Caco-2 (cell line): Measurements from ENCODE around the gene DNAH7. TPM values are rescaled to one million over a fixed set of nuclear protein-coding genes. Genes with fewer than 3 reads are reported as not detected.

Experiments
- BruUV-seq: library from RNA; stranded (reverse); fragments of 400-500 nt; replicated peaks from 2 replicates; lab custom pipeline; 2021; lab: Mats Ljungman, UMichigan
- CTCF ChIA-PET: fragments of 300-600 bp; sonication (Branson Sonifier 250); formaldehyde crosslinking; loops from one replicate; lab custom pipeline; 2022; ENCODE audit warnings: antibody characterized with exemption; lab: Charles Lee
- POLR2A ChIA-PET: fragments of 300-600 bp; sonication (Branson Sonifier 250); formaldehyde crosslinking; loops from one replicate; lab custom pipeline; 2022; ENCODE audit warnings: antibody characterized with exemption; lab: Charles Lee
- DNase-seq, 2 experiments: peaks; one replicate each; pipeline versions ENCODE4 v3.0.0 to v3.0.0-alpha.2; 2020 to 2022
- H3K27me3 ChIP-seq: replicated peaks from 2 replicates; pipeline ENCODE4 v1.6.0; 2011; ENCODE audit warnings: low read length; ENCODE audit not compliant: control insufficient read depth, insufficient read depth
- H3K36me3 ChIP-seq: 2 replicates; pipeline ENCODE4 v1.5.1; 2011; ENCODE audit warnings: low read length; ENCODE audit not compliant: control insufficient read depth, insufficient read depth
- H3K4me1 ChIP-seq: fragments of 250-450 bp; sonication (Bioruptor Pico); 2 replicates; pipeline ENCODE4 v1.5.1; 2020; ENCODE audit warnings: mild to moderate bottlenecking
- H3K4me3 ChIP-seq: 2 replicates; pipeline ENCODE4 v1.5.1; 2011; ENCODE audit warnings: low read depth, mild to moderate bottlenecking, control low read depth, low read length
- H3K9me3 ChIP-seq: fragments of 250-450 bp; sonication (Bioruptor Pico); 2 replicates; pipeline ENCODE4 v1.5.1; 2020; ENCODE audit warnings: mild to moderate bottlenecking, moderate library complexity
- H3K27ac Mint-ChIP-seq: one replicate; pipeline ENCODE4 v1.8.0; 2022; ENCODE audit warnings: mixed read lengths; ENCODE audit not compliant: unreplicated experiment
- H3K27me3 Mint-ChIP-seq: one replicate; pipeline ENCODE4 v1.8.0; 2022; ENCODE audit warnings: mixed read lengths; ENCODE audit not compliant: insufficient read depth, unreplicated experiment
- H3K36me3 Mint-ChIP-seq: one replicate; pipeline ENCODE4 v1.8.0; 2022; ENCODE audit warnings: mild to moderate bottlenecking, mixed read lengths; ENCODE audit not compliant: insufficient read depth, unreplicated experiment
- H3K4me1 Mint-ChIP-seq: one replicate; pipeline ENCODE4 v1.8.0; 2022; ENCODE audit warnings: low read depth, mixed read lengths; ENCODE audit not compliant: unreplicated experiment
- H3K4me3 Mint-ChIP-seq: one replicate; pipeline ENCODE4 v1.8.0; 2022; ENCODE audit warnings: mild to moderate bottlenecking, moderate library complexity, mixed read lengths; ENCODE audit not compliant: unreplicated experiment
- H3K9me3 Mint-ChIP-seq: one replicate; pipeline ENCODE4 v1.8.0; 2022; ENCODE audit warnings: mixed read lengths; ENCODE audit not compliant: unreplicated experiment
- CTCF ChIP-seq, 2 experiments: fragments of 200-600 bp in 1 of 2; IDR thresholded peaks; 1 replicate in 1 of 2; 2 replicates in 1 of 2; pipeline versions ENCODE4 v1.5.1 to v1.8.0; 2011 to 2022; ENCODE audit warnings: antibody characterized with exemption in 1 of 2, control low read depth in 1 of 2, inconsistent platforms in 1 of 2, low read depth in 1 of 2, low read length in 1 of 2, mild to moderate bottlenecking in 1 of 2, moderate library complexity in 1 of 2; ENCODE audit not compliant: insufficient read depth in 1 of 2, severe bottlenecking in 1 of 2, unreplicated experiment in 1 of 2
- intact Hi-C: fragments of 100-400 bp; cut with micrococcal nuclease; formaldehyde crosslinking; loops from one replicate; pipeline ENCODE4 v1.10.0; 2022; ENCODE audit not compliant: unreplicated experiment
- total RNA-seq: library from RNA; stranded (reverse); gene quantifications from 2 replicates; pipeline ENCODE4 v1.2.3, GENCODE V29; 2022

DNAH7 gene
- total RNA-seq, 1 experiment from 2014 or later = 0.16 TPM

GRCh38 chr2:196088203-196088602 is 19.6 kb upstream of the DNAH7 start:
- H3K27me3 Mint-ChIP-seq = no peaks in the 10 kb centered on the region
- H3K4me3 Mint-ChIP-seq = no peak overlapping the region
- no peak overlapping the region for H3K27ac Mint-ChIP-seq
- Histone ChIP-seq H3K27me3 (no peaks in the 10 kb centered on the region), H3K9me3 (peaks cover 10% of the 10 kb centered on the region), H3K36me3 (no peaks in the 10 kb centered on the region), H3K4me1 (no peaks in the 10 kb centered on the region), H3K4me3 (no peak overlapping the region)
- peaks cover 30% of the 10 kb centered on the region for H3K9me3 Mint-ChIP-seq
- CTCF ChIA-PET = no interaction called here
- no peaks in the 10 kb centered on the region for H3K36me3 Mint-ChIP-seq
- intact Hi-C loops = no loop called here
- no peaks in the 10 kb centered on the region for H3K4me1 Mint-ChIP-seq
- POLR2A ChIA-PET = no interaction called here
- BruUV-seq = no TSS peak
- no peak for TF ChIP-seq CTCF (IDR thresholded peaks at IDR 0.05; ENCODE audit: insufficient read depth in 1 of 2, low read depth in 1 of 2, low read length in 1 of 2, severe bottlenecking in 1 of 2, unreplicated experiment in 1 of 2)
- DNase-seq = no peak

- no peak overlapping the region for H3K27ac Mint-ChIP-seq
- no peak for DNase-seq
- no peaks in the 10 kb centered on the region for H3K36me3 ChIP-seq
- no peak overlapping the region for H3K4me3 Mint-ChIP-seq
- H3K36me3 Mint-ChIP-seq = no peaks in the 10 kb centered on the region
- no peaks in the 10 kb centered on the region for H3K27me3 ChIP-seq
- no peak for TF ChIP-seq CTCF (IDR thresholded peaks at IDR 0.05; ENCODE audit: insufficient read depth in 1 of 2, low read depth in 1 of 2, low read length in 1 of 2, severe bottlenecking in 1 of 2, unreplicated experiment in 1 of 2)
- no TSS peak for BruUV-seq
- H3K4me1 Mint-ChIP-seq = no peaks in the 10 kb centered on the region
- H3K4me3 ChIP-seq = no peak overlapping the region
- ChIA-PET CTCF (no interaction called here), POLR2A (no interaction called here)
- H3K27me3 Mint-ChIP-seq = no peaks in the 10 kb centered on the region
- intact Hi-C loops = no loop called here
- H3K4me1 ChIP-seq = no peaks in the 10 kb centered on the region
- peaks cover 45% of the 10 kb centered on the region for H3K9me3 Mint-ChIP-seq
- H3K9me3 ChIP-seq = peaks cover 13% of the 10 kb centered on the region
Observed at GRCh38 chr2:196086517-196087368, 18.1 kb upstream of the DNAH7 start.

GRCh38 chr2:196083601-196084000 is 15.0 kb upstream of the DNAH7 start:
- Histone ChIP-seq H3K9me3 (peaks cover 13% of the 10 kb centered on the region), H3K4me3 (no peak overlapping the region), H3K4me1 (peaks cover 5% of the 10 kb centered on the region), H3K36me3 (no peaks in the 10 kb centered on the region), H3K27me3 (no peaks in the 10 kb centered on the region)
- Mint-ChIP-seq H3K9me3 (peaks cover 36% of the 10 kb centered on the region), H3K27me3 (no peaks in the 10 kb centered on the region), H3K36me3 (no peaks in the 10 kb centered on the region), H3K27ac (no peak overlapping the region), H3K4me1 (peaks cover 7% of the 10 kb centered on the region), H3K4me3 (no peak overlapping the region)
- intact Hi-C loops = no loop called here
- no peak for TF ChIP-seq CTCF (IDR thresholded peaks at IDR 0.05; ENCODE audit: insufficient read depth in 1 of 2, low read depth in 1 of 2, low read length in 1 of 2, severe bottlenecking in 1 of 2, unreplicated experiment in 1 of 2)
- ChIA-PET CTCF (no interaction called here), POLR2A (no interaction called here)
- no peak for DNase-seq
- no TSS peak for BruUV-seq
